ENCODE results near the gene TRPT1.

Gene TRPT1, protein sequence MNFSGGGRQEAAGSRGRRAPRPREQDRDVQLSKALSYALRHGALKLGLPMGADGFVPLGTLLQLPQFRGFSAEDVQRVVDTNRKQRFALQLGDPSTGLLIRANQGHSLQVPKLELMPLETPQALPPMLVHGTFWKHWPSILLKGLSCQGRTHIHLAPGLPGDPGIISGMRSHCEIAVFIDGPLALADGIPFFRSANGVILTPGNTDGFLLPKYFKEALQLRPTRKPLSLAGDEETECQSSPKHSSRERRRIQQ

DNA sequence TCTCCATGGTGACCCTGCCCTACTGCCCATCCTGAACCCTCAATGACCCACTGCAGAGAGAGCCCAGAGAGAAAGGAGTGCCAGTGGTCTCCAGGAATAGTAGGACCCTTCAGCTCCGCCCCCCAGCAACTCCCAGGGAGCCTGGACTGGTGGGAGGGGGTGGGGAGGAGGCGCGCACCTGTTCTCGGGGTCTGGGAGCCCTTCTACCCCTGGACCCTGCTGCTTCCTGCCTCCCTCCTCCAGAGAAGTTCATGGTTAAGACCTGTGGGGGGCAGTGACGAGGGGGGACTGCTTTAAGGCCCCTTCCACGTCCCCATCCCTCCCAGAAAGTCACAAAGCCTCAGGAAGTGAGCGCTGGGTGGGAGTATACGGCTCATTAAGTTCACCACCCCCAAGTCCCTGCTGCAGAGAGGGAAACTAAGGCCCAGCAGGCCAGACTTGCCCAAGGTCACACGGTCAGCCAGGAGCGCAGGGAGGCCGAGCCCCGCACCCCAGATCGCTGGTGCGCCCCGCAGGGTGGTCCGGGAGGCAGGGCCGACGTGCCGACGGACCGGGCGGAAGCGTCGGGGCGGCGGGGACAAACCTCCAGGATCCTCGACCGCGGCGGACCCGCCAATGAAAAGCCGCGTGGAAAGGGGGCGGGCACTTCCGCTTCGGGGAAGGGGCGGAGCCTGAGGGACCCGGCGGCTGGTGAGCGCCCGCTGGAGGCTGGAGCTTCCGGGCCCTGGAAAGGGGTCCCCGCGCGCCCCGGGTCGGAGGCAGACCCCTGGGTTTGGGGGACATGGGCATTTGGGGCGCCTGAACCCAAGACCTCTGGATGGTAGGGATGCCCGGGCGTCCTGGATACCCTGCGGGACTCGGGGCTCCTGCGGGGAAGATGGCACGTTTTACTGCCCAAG lies at the start of gene TRPT1, which contains the start of gene NUDT22:
Gene TRPT1 (minus strand): TSS at position 579 of the 899 bp plus-strand sequence. CDS start 326 bp downstream, at position 253.
Gene NUDT22 (plus strand): TSS at position 667 of the 899 bp plus-strand sequence. CDS start 379 bp downstream, outside the sequence.
- H3K4me3 ChIP-seq (ENCODE audit: low read depth, low read length) = peak within 1 kb of the TSS; percentile 80
- TF ChIP-seq, protein P1, sequence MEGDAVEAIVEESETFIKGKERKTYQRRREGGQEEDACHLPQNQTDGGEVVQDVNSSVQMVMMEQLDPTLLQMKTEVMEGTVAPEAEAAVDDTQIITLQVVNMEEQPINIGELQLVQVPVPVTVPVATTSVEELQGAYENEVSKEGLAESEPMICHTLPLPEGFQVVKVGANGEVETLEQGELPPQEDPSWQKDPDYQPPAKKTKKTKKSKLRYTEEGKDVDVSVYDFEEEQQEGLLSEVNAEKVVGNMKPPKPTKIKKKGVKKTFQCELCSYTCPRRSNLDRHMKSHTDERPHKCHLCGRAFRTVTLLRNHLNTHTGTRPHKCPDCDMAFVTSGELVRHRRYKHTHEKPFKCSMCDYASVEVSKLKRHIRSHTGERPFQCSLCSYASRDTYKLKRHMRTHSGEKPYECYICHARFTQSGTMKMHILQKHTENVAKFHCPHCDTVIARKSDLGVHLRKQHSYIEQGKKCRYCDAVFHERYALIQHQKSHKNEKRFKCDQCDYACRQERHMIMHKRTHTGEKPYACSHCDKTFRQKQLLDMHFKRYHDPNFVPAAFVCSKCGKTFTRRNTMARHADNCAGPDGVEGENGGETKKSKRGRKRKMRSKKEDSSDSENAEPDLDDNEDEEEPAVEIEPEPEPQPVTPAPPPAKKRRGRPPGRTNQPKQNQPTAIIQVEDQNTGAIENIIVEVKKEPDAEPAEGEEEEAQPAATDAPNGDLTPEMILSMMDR (IDR thresholded peaks at IDR 0.05; ENCODE audit: low read depth, low read length) = peak; percentile 29
- in situ Hi-C loops (cut with HindIII; ENCODE audit: low sequenced_read_pairs) = no loop called here
- DNase-seq (ENCODE audit: low read depth, low spot score) = peak; percentile 77

DNA sequence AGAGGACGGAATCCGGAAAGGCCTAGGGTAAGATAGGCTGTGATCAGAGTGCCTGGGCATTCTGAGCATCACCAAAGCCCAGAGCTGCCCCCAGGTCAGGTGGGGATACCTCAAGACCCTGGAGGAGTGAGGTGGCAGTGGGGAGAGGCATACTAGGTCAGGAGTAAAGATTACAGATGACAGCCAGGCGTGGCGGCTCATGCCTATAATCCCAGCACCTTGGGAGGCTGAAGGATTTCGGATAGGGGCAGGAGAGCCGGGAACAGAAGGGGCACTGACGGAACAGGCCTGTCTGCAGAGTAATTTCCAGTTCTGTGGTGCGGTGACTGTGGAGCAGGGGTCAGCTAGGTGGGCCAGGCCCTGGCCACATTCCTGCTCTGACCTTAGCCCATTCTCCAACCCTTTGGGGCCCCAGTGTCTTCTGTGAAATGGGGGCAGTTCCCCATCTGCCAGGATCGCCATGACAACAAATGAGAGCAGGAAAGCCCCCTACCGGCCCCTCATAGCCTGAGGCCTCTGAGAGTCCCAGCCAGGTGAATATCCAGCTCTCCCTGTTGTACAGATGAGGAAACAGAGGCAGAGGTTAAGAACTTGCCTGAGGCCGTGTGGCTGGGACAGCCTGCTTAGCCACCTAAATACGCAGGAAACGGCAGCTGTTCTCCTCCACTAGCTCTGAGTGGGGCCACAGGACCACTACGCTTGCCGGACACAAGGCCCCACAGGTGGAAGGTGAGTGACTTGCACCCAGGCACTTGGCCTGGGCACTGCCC lies 49.2 kb upstream of the TRPT1 start:
- H3K4me3 ChIP-seq (ENCODE audit: low read depth, low read length) = no peak overlapping the region
- TF ChIP-seq, protein P1 (IDR thresholded peaks at IDR 0.05; ENCODE audit: low read depth, low read length) = no peak
- DNase-seq (ENCODE audit: low read depth, low spot score) = no peak
- in situ Hi-C loops (cut with HindIII; ENCODE audit: low sequenced_read_pairs) = no loop called here

DNA sequence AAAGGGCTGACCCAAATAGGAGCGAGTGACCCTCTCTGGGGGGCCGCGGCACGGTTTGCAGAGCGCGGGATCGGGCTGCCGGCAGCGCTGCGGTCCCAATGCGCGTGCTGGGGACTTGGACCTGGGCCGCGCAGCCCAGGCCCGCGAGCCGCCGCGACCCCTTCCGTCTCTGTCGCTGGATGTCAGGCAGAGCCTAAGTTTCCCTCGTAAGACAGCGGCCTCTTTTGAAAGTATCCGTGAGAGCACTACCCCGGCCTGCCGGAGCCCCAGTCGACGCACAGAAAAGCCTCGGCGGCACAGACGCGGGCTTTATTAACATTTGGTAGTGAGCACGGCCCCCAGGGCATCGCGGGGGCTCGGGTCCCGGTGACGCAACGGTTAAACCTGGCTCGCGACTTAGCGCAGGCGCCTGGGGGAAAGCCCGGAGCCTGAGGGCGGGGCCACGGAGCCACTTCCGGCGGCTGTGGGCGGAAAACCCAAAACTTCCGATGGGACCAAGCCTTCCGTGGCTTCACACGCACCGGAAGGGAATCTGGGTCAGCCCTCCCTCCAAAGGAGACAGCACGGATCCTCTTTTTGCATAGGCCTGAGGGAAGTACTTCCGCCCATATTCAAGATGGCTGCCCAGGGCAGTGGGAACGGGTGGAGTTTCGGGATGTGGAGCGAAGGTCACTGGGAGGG lies 43.7 kb upstream of the TRPT1 start:
- TF ChIP-seq, protein P1 (IDR thresholded peaks at IDR 0.05; ENCODE audit: low read depth, low read length) = no peak
- in situ Hi-C loops (cut with HindIII; ENCODE audit: low sequenced_read_pairs) = no loop called here
- DNase-seq (ENCODE audit: low read depth, low spot score) = peak; percentile 100
- H3K4me3 ChIP-seq (ENCODE audit: low read depth, low read length) = peak overlapping the region; percentile 68

DNA sequence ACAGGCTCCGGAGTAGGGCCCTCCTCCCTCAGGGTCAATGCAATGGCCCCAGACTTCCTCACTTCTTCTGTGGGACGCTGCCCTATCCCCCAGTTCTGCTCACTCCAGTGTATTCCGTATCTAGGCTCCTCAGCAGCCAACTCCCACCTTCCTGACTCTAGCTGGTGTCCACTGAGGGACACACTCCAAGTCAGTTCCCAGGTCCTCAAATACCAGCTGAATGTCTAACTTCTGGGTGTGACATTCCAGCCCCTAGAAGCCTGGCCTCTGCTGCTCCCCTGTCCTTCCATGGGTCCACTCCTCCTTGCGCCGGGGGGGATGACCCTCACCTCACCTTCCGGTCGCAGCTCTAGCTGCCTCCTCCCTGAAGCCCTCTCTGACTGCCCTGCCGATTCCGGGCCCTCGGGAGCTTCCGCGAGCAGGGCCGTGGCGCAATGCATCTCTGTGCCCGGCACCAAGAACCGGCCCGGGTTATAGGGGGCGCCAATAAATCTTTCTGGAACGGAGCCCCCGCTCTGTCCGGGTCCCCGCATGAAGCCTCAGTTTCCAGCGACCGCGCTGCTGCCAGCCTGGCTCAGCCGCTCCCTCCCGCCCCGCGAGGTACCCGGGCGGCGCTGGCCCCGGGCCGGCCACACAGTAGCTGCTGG lies 43.0 kb upstream of the TRPT1 start:
- in situ Hi-C loops (cut with HindIII; ENCODE audit: low sequenced_read_pairs) = no loop called here
- TF ChIP-seq, protein P1 (IDR thresholded peaks at IDR 0.05; ENCODE audit: low read depth, low read length) = no peak
- peak overlapping the region; percentile 58 for H3K4me3 ChIP-seq (ENCODE audit: low read depth, low read length)
- no peak for DNase-seq (ENCODE audit: low read depth, low spot score)

DNA sequence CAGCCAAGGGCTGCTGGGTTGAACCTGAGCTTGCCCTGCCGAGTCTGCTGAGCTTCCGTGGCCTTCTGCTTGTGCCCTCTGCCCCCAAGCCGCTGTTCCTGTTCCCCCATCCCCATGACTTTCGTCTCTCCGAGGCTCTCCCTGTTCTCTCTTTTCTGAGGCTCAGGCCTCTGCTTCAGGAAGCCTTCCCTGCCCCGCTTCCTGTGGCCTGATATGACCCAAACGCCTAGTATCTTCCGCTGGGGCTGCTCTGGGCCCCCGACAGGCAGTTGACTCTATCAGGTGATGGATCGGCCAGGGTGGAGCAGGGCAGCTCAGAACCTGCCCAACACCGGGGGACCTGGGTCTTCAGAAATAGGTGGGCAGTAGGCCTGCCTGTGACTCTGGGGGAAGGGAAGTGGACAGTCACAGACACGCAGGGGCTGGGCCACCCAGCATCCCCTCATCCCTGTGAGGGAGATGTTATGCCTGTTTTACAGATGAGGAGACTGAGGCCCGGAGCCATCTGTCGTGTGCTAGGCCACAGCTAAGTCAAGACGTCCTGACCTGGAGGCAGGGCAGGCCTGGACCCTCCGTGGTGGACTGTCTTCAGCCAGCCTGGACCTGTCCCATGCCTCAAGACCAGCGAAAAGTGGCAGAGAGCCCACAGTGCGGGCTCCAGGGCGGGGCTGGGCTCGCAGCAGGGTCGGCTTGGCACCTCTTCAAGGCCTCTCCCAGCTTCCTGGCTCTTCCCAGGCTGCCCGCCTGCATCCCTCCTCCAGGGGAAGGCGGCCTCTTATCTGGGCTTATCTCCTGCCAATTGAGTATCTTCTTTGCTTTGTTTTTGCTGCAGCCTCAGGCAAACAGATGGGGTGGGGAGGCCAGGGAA lies 42.3 kb upstream of the TRPT1 start:
- in situ Hi-C loops (cut with HindIII; ENCODE audit: low sequenced_read_pairs) = no loop called here
- H3K4me3 ChIP-seq (ENCODE audit: low read depth, low read length) = peak overlapping the region; percentile 58
- TF ChIP-seq, protein P1 (IDR thresholded peaks at IDR 0.05; ENCODE audit: low read depth, low read length) = no peak
- peak; percentile 26 for DNase-seq (ENCODE audit: low read depth, low spot score)

Measured in astrocyte of the spinal cord (primary cell).